GM19397 (cell line): Measurements from ENCODE around the gene COLGALT1.
"Not testable (repeated sequence)": the region's sequence is repeated elsewhere in the genome, so short reads cannot be mapped to it uniquely, and the experiment has no call there.

ENCODE experiments used
- ATAC-seq: cut with Tn5 transposase; IDR thresholded peaks from one replicate; pipeline ENCODE4 v1.9.1; 2021; ENCODE audit warnings: mild to moderate bottlenecking, moderate library complexity; ENCODE audit not compliant: unreplicated experiment

The COLGALT1 gene

GRCh38 chr19:17556995-17557394 lies 1.5 kb downstream of the COLGALT1 start:
- ATAC-seq = no peak

- ATAC-seq = no peak
Measured at GRCh38 chr19:17557466-17557865, 2.0 kb downstream of the COLGALT1 start.

- ATAC-seq = no peak
Measured at GRCh38 chr19:17560205-17560595, 4.8 kb downstream of the COLGALT1 start.

- ATAC-seq = no peak
Measured at GRCh38 chr19:17562097-17562496, 6.6 kb downstream of the COLGALT1 start.

- ATAC-seq = no peak
Measured at GRCh38 chr19:17562561-17562960, 7.1 kb downstream of the COLGALT1 start.

GRCh38 chr19:17564781-17565180 lies 9.3 kb downstream of the COLGALT1 start:
- no peak for ATAC-seq

- no peak for ATAC-seq
Measured at GRCh38 chr19:17565611-17566010, 10.2 kb downstream of the COLGALT1 start.

GRCh38 chr19:17567940-17568339 lies 12.5 kb downstream of the COLGALT1 start:
- no peak for ATAC-seq

GRCh38 chr19:17570291-17570690 lies 14.8 kb downstream of the COLGALT1 start:
- not testable (repeated sequence) for ATAC-seq

- no peak for ATAC-seq
Measured at GRCh38 chr19:17570791-17571190, 15.3 kb downstream of the COLGALT1 start.

GRCh38 chr19:17572638-17573037 lies 17.2 kb downstream of the COLGALT1 start:
- no peak for ATAC-seq

GRCh38 chr19:17575871-17576757 lies 20.7 kb downstream of the COLGALT1 start:
- no peak for ATAC-seq

- no peak for ATAC-seq
Measured at GRCh38 chr19:17576758-17577456, 21.5 kb downstream of the COLGALT1 start.

- ATAC-seq = no peak
Measured at GRCh38 chr19:17577457-17578097, 22.1 kb downstream of the COLGALT1 start.

- ATAC-seq = no peak
Measured at GRCh38 chr19:17579661-17580244, 24.3 kb downstream of the COLGALT1 start.

GRCh38 chr19:17580470-17581144 lies 25.2 kb downstream of the COLGALT1 start:
- no peak for ATAC-seq

GRCh38 chr19:17581211-17581874 lies 25.9 kb downstream of the COLGALT1 start:
- no peak for ATAC-seq

GRCh38 chr19:17582613-17583012 lies 27.2 kb downstream of the COLGALT1 start:
- ATAC-seq = no peak

GRCh38 chr19:17584132-17584531 lies 28.7 kb downstream of the COLGALT1 start:
- no peak for ATAC-seq

GRCh38 chr19:17585395-17585794 lies 29.9 kb downstream of the COLGALT1 start:
- ATAC-seq = not testable (repeated sequence)
